GM21360 (cell line): ENCODE data around the gene RAD51C.
"Not testable (repeated sequence)": the region's sequence is repeated elsewhere in the genome, so short reads cannot be mapped to it uniquely, and the experiment has no call there.

Experiments used
- ATAC-seq: cut with Tn5 transposase; IDR thresholded peaks from one replicate; pipeline ENCODE4 v1.9.1; 2021; ENCODE audit warnings: mild to moderate bottlenecking, moderate library complexity; ENCODE audit not compliant: unreplicated experiment

RAD51C gene

GRCh38 chr17:58734040-58734439 lies 41.6 kb downstream of the RAD51C start:
- ATAC-seq = no peak

GRCh38 chr17:58734811-58735210 lies 42.4 kb downstream of the RAD51C start:
- no peak for ATAC-seq

GRCh38 chr17:58741121-58741625 lies 48.8 kb downstream of the RAD51C start:
- ATAC-seq = no peak

- ATAC-seq = no peak
Observed at GRCh38 chr17:58747674-58748073, 55.3 kb downstream of the RAD51C start.

- not testable (repeated sequence) for ATAC-seq
Observed at GRCh38 chr17:58749627-58750026, 57.2 kb downstream of the RAD51C start.

- no peak for ATAC-seq
Observed at GRCh38 chr17:58753026-58753425, 60.6 kb downstream of the RAD51C start.

GRCh38 chr17:58755269-58755576 lies 62.8 kb downstream of the RAD51C start:
- no peak for ATAC-seq

GRCh38 chr17:58755577-58756245 lies 63.3 kb downstream of the RAD51C start, which contains the start of gene PPM1E:
Gene PPM1E (plus strand): TSS chr17:58755854.
- peak; percentile 49 for ATAC-seq

GRCh38 chr17:58756246-58757161 lies 64.1 kb downstream of the RAD51C start:
- no peak for ATAC-seq

- ATAC-seq = no peak
Observed at GRCh38 chr17:58757162-58757613, 64.8 kb downstream of the RAD51C start.

- ATAC-seq = no peak
Observed at GRCh38 chr17:58758890-58759289, 66.5 kb downstream of the RAD51C start.

GRCh38 chr17:58759522-58759921 lies 67.1 kb downstream of the RAD51C start:
- no peak for ATAC-seq

GRCh38 chr17:58760248-58760647 lies 67.8 kb downstream of the RAD51C start:
- no peak for ATAC-seq

- ATAC-seq = no peak
Observed at GRCh38 chr17:58763263-58763662, 70.9 kb downstream of the RAD51C start.

GRCh38 chr17:58764373-58764772 lies 72.0 kb downstream of the RAD51C start:
- no peak for ATAC-seq

GRCh38 chr17:58778482-58778881 lies 86.1 kb downstream of the RAD51C start:
- not testable (repeated sequence) for ATAC-seq

- no peak for ATAC-seq
Observed at GRCh38 chr17:58779446-58779845, 87.0 kb downstream of the RAD51C start.

GRCh38 chr17:58783380-58783779 lies 91.0 kb downstream of the RAD51C start:
- no peak for ATAC-seq

- ATAC-seq = no peak
Observed at GRCh38 chr17:58785097-58785496, 92.7 kb downstream of the RAD51C start.
